Gastrocnemius medialis (tissue), 4 donors: ENCODE data around the gene IL23A.

Experiments used
- POLR2A ChIP-seq, 2 donors: fragments of 450-650 bp; IDR thresholded peaks; one replicate each; pipeline ENCODE4 v1.6.1; 2017; ENCODE audit warnings: antibody characterized with exemption in 2 of 2, mild to moderate bottlenecking in 2 of 2, moderate library complexity in 2 of 2
- TF ChIP-seq, protein P1 (sequence below), 5 experiments: fragments of 450-650 bp in 3 of 5; fragments of 200-600 bp in 2 of 5; sonication (generic) in 2 of 5; IDR thresholded peaks in 4 of 5; conservative IDR thresholded peaks in 1 of 5; 1 replicate in 4 of 5; 2 replicates in 1 of 5; pipeline ENCODE4 v1.5.1; 2016 to 2019; ENCODE audit warnings: antibody characterized with exemption in 5 of 5, mild to moderate bottlenecking in 3 of 5, moderate library complexity in 3 of 5

DNA sequence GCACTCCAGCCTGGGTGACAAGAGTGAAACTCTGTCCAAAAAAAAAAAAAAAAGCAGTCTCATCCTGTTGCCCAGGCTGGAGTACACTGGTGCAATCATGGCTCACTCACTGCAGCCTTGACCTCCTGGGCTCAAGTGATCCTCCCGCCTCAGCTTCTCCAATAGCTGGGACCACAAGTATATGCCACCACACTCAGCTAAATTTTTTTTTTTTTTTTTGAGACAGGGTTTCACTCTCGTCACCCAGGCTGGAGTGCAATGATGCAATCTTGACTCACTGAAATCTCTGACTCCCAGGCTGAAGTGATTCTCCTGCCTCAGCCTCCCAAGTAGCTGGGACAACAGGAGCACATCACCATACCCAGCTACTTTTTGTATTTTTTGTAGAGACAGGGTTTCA lies 17.7 kb upstream of the IL23A start:
- TF ChIP-seq POLR2A (IDR thresholded peaks at IDR 0.05), result no peak
- TF ChIP-seq, protein P1, sequence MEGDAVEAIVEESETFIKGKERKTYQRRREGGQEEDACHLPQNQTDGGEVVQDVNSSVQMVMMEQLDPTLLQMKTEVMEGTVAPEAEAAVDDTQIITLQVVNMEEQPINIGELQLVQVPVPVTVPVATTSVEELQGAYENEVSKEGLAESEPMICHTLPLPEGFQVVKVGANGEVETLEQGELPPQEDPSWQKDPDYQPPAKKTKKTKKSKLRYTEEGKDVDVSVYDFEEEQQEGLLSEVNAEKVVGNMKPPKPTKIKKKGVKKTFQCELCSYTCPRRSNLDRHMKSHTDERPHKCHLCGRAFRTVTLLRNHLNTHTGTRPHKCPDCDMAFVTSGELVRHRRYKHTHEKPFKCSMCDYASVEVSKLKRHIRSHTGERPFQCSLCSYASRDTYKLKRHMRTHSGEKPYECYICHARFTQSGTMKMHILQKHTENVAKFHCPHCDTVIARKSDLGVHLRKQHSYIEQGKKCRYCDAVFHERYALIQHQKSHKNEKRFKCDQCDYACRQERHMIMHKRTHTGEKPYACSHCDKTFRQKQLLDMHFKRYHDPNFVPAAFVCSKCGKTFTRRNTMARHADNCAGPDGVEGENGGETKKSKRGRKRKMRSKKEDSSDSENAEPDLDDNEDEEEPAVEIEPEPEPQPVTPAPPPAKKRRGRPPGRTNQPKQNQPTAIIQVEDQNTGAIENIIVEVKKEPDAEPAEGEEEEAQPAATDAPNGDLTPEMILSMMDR (IDR thresholded peaks at IDR 0.05 in 4 of 5, conservative IDR thresholded peaks at IDR 0.05 in 1 of 5), result no peak
